GM12878 (cell line): ENCODE data around the gene CNTNAP2. TPM values are rescaled to one million over a fixed set of nuclear protein-coding genes. Genes with fewer than 3 reads are reported as not detected.

ENCODE experiments used
- ATAC-seq: fragments of 200-7000 bp; cut with Tn5 transposase; 3 replicates; pipeline ENCODE4 v1.9.1; 2020; ENCODE audit warnings: mild to moderate bottlenecking, moderate library complexity
- BruUV-seq: library from RNA; stranded (reverse); fragments of 400-500 nt; replicated peaks from 2 replicates; lab custom pipeline; 2021; lab: Mats Ljungman, UMichigan
- CTCF ChIA-PET: fragments of 300-600 bp; sonication (Branson Sonifier 250); formaldehyde crosslinking; extraction: SDS; loops from one replicate; lab custom pipeline; 2021; ENCODE audit warnings: inconsistent platforms; lab: Yijun Ruan, JAX
- POLR2A ChIA-PET: fragments of 350-600 bp; formaldehyde crosslinking; extraction: SDS; loops from one replicate; lab custom pipeline; 2021; ENCODE audit warnings: inconsistent platforms; lab: Charles Lee
- RAD21 ChIA-PET: fragments of 300-600 bp; sonication (Branson Sonifier 250); formaldehyde crosslinking; loops from one replicate; lab custom pipeline; 2023; ENCODE audit warnings: antibody characterized with exemption; ENCODE audit not compliant: unreplicated experiment; lab: Charles Lee
- SMC1A ChIA-PET: fragments of 300-600 bp; sonication (Branson Sonifier 250); formaldehyde crosslinking; loops from one replicate; lab custom pipeline; 2023; ENCODE audit not compliant: unreplicated experiment, uncharacterized antibody; lab: Charles Lee
- DNase-seq: peaks from one replicate; pipeline ENCODE4 v3.0.0-alpha.2; 2011; ENCODE audit warnings: low read depth, low spot score
- FAIRE-seq: peaks from 3 replicates; lab custom pipeline; 2011; peaks lifted over from hg19 to GRCh38; lab: Jason Lieb, UNC
- H2AFZ ChIP-seq: 2 replicates; pipeline ENCODE4 v1.6.0; 2011; ENCODE audit warnings: low read depth, low read length, control low read depth; ENCODE audit not compliant: control insufficient read depth
- H3K27ac ChIP-seq: 2 replicates; pipeline ENCODE4 v1.5.1; 2011; ENCODE audit warnings: control low read depth; ENCODE audit not compliant: control insufficient read depth, insufficient read depth
- H3K27me3 ChIP-seq, 2 experiments: replicated peaks in 1 of 2; 2 replicates each; pipeline versions ENCODE4 v1.6.0 to v1.6.1; 2011; ENCODE audit warnings: low read length in 1 of 2; ENCODE audit not compliant: control insufficient read depth in 2 of 2, insufficient read depth in 2 of 2
- H3K36me3 ChIP-seq, 2 experiments: 2 replicates each; pipeline ENCODE4 v1.5.1; 2011; ENCODE audit warnings: low read length in 1 of 2; ENCODE audit not compliant: control insufficient read depth in 2 of 2, insufficient read depth in 2 of 2
- H3K4me1 ChIP-seq: 2 replicates; pipeline ENCODE4 v1.6.1; 2011; ENCODE audit warnings: mild to moderate bottlenecking, low read length, moderate library complexity, mixed read lengths; ENCODE audit not compliant: control insufficient read depth, insufficient read depth
- H3K4me2 ChIP-seq: 2 replicates; pipeline ENCODE4 v1.6.0; 2011; ENCODE audit warnings: control low read depth; ENCODE audit not compliant: control insufficient read depth, insufficient read depth
- H3K4me3 ChIP-seq: fragments of 200-600 bp; sonication (generic); 2 replicates; pipeline ENCODE4 v1.5.1; 2016
- H3K79me2 ChIP-seq: 2 replicates; pipeline ENCODE4 v1.6.0; 2011; ENCODE audit warnings: low read length; ENCODE audit not compliant: control insufficient read depth, insufficient read depth
- H3K9ac ChIP-seq: 2 replicates; pipeline ENCODE4 v1.8.0; 2011; ENCODE audit warnings: low read length, control low read depth, mixed read lengths; ENCODE audit not compliant: control insufficient read depth, insufficient read depth
- H3K9me3 ChIP-seq: replicated peaks from 3 replicates; pipeline ENCODE4 v1.5.1; 2011; ENCODE audit warnings: mild to moderate bottlenecking, low read length; ENCODE audit not compliant: control insufficient read depth, insufficient read depth
- H4K20me1 ChIP-seq: 2 replicates; pipeline ENCODE4 v1.6.0; 2011; ENCODE audit not compliant: control insufficient read depth, insufficient read depth
- ATF2 ChIP-seq: IDR thresholded peaks from 2 replicates; pipeline ENCODE4 v1.6.1; 2012; ENCODE audit warnings: low read length, inconsistent platforms
- BMI1 ChIP-seq: fragments of 450-650 bp; IDR thresholded peaks from 2 replicates; pipeline ENCODE4 v1.6.1; 2016; ENCODE audit warnings: mild to moderate bottlenecking, moderate library complexity, borderline replicate concordance
- CBFB ChIP-seq: IDR thresholded peaks from 2 replicates; pipeline ENCODE4 v1.6.1; 2016; ENCODE audit warnings: antibody characterized with exemption, low read depth
- CTCF ChIP-seq, 3 experiments: IDR thresholded peaks in 2 of 3; conservative IDR thresholded peaks in 1 of 3; 2 replicates each; pipeline ENCODE4 v1.5.1; 2011; ENCODE audit warnings: low read depth in 3 of 3, low read length in 3 of 3, mild to moderate bottlenecking in 3 of 3, control low read depth in 2 of 3, moderate library complexity in 2 of 3, inconsistent platforms in 1 of 3, mixed read lengths in 1 of 3; ENCODE audit not compliant: control insufficient read depth in 2 of 3, insufficient read depth in 1 of 3; ENCODE audit errors: extremely low read depth in 1 of 3
- KLF5 ChIP-seq: fragments of 450-650 bp; IDR thresholded peaks from 2 replicates; pipeline ENCODE4 v1.6.1; 2014; ENCODE audit warnings: mild to moderate bottlenecking; ENCODE audit not compliant: partially characterized antibody
- MEF2B ChIP-seq: fragments of 450-650 bp; IDR thresholded peaks from 2 replicates; pipeline ENCODE4 v1.6.1; 2018; ENCODE audit warnings: mild to moderate bottlenecking, moderate library complexity; ENCODE audit not compliant: partially characterized antibody, poor library complexity, severe bottlenecking
- NFIC ChIP-seq: IDR thresholded peaks from 2 replicates; pipeline ENCODE4 v1.6.1; 2012; ENCODE audit warnings: low read depth, mild to moderate bottlenecking, inconsistent platforms, low read length, moderate library complexity
- REST ChIP-seq: IDR thresholded peaks from 2 replicates; pipeline ENCODE4 v1.6.1; 2012; ENCODE audit warnings: mild to moderate bottlenecking, low read depth, low read length
- TARDBP ChIP-seq: IDR thresholded peaks from 2 replicates; pipeline ENCODE4 v1.6.1; 2016; ENCODE audit warnings: borderline replicate concordance
- TCF12 ChIP-seq: IDR thresholded peaks from 2 replicates; pipeline ENCODE4 v1.6.1; 2011; ENCODE audit warnings: low read depth, mild to moderate bottlenecking, low read length
- ZBTB40 ChIP-seq: fragments of 450-650 bp; IDR thresholded peaks from 2 replicates; pipeline ENCODE4 v1.6.1; 2016; ENCODE audit warnings: mild to moderate bottlenecking, moderate library complexity, borderline replicate concordance
- ZNF217 ChIP-seq: fragments of 450-650 bp; IDR thresholded peaks from 2 replicates; pipeline ENCODE4 v1.6.1; 2017; ENCODE audit warnings: antibody characterized with exemption, mild to moderate bottlenecking
- ZNF24 ChIP-seq: fragments of 450-650 bp; IDR thresholded peaks from 2 replicates; pipeline ENCODE4 v1.6.1; 2017; ENCODE audit warnings: antibody characterized with exemption, mild to moderate bottlenecking
- WGBS: methylation state at CpG from one replicate; pipeline ENCODE4 v1.1.6; 2016; ENCODE audit warnings: low lambda C conversion rate; ENCODE audit not compliant: insufficient replicate concordance, insufficient coverage; ENCODE audit errors: missing lambda C conversion rate; 5-methylcytosine and 5-hydroxymethylcytosine counted together
- in situ Hi-C: fragments of 300-500 bp; cut with MboI; formaldehyde crosslinking; loops from 9 replicates; pipeline ENCODE4 v1.14.3; 2018; ENCODE audit warnings: mixed read lengths
- intact Hi-C: fragments of 100-400 bp; cut with micrococcal nuclease; formaldehyde crosslinking; loops from one replicate; pipeline ENCODE4 v1.14.2; 2022; ENCODE audit not compliant: unreplicated experiment
- polyA plus RNA-seq, 11 experiments: library from polyadenylated mRNA; depleted of rRNA in 4 of 11; unstranded in 6 of 11; stranded (reverse) in 5 of 11; fragments of >200 nt; fragmentation: Nextera tagmentation in 4 of 11; fragmentation: Illumina TruSeq in 1 of 11; extraction: Ambion mirVana in 4 of 11; extraction: Trizol in 1 of 11; gene quantifications; 1 replicate in 1 of 11; 2 replicates in 10 of 11; pipeline versions ENCODE4 v1.2.1 to v1.2.3, GENCODE V29; 2011 to 2016; ENCODE audit warnings: inconsistent platforms in 2 of 11, missing spikeins in 2 of 11, low read depth in 1 of 11
- total RNA-seq, 4 experiments: library from RNA; depleted of rRNA in 3 of 4; stranded (reverse); fragments of >200 nt in 3 of 4; fragmentation: Illumina TruSeq in 1 of 4; extraction: Trizol in 1 of 4; gene quantifications; 2 replicates each; pipeline versions ENCODE4 v1.2.1 to v1.2.3, GENCODE V29; 2013 to 2021

The CNTNAP2 gene
- total and polyA plus RNA-seq, 10 of the 15 experiments (the other 5 are each of a cell fraction or from before 2014, with no cell fraction given): 0.03 to 0.08 (median 0.03) TPM; not detected in 7

DNA sequence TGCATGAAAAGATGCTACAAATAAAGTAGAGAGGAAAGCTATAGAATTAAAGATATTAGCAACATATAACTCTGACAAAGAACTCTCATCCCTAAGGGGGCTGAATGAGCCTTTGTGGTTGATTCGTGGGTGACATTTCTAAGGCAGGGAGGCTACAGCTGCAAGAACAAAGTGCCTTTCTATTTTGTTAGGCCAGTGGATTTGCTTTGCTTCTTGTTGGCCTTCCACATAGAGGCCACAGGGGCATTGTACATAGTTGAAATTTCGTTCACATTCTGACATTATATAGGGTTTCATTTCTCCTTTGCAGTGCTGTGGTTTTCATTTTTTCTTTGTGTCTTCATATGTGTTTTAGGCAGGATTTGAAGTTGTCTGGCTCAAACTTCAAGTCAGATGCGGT is 1654.7 kb downstream of the CNTNAP2 start:
- H3K9me3 ChIP-seq: no peaks in the 10 kb centered on the region
- no peak overlapping the region for H3K9ac ChIP-seq
- no peak overlapping the region for H3K4me2 ChIP-seq
- no peaks in the 10 kb centered on the region for H4K20me1 ChIP-seq
- 2% methylated on average over 3 of the region's 3 CpGs for WGBS
- ChIA-PET POLR2A (no interaction called here), CTCF (no interaction called here), SMC1A (no interaction called here), RAD21 (no interaction called here)
- H3K79me2 ChIP-seq: no peaks in the 10 kb centered on the region
- BruUV-seq: no TSS peak
- H3K36me3 ChIP-seq: no peaks in the 10 kb centered on the region
- no peak for FAIRE-seq
- no peak overlapping the region for H2AFZ ChIP-seq
- H3K27me3 ChIP-seq: no peaks in the 10 kb centered on the region
- intact Hi-C loops (no loop called here), in situ Hi-C loops (no loop called here)
- no peak overlapping the region for H3K4me3 ChIP-seq
- ATAC-seq: no peak
- no peak for DNase-seq
- no peak overlapping the region for H3K27ac ChIP-seq
- H3K4me1 ChIP-seq: no peaks in the 10 kb centered on the region
- TF ChIP-seq TCF12 (no peak), BMI1 (no peak), CBFB (no peak), CTCF (IDR thresholded peaks at IDR 0.05 in 2 of 3, conservative IDR thresholded peaks at IDR 0.05 in 1 of 3; ENCODE audit: control insufficient read depth in 2 of 3, extremely low read depth in 1 of 3, insufficient read depth in 1 of 3, low read depth in 3 of 3, low read length in 3 of 3) (no peak), ZBTB40 (no peak), KLF5 (no peak), ATF2 (no peak), MEF2B (no peak), NFIC (no peak), TARDBP (no peak), ZNF217 (no peak), REST (no peak), ZNF24 (no peak)
